Peyer's patch (tissue), 4 donors: ENCODE measurements around the gene STX3. TPM values are rescaled to one million over a fixed set of nuclear protein-coding genes. Genes with fewer than 3 reads are reported as not detected.
"Not testable (repeated sequence)": the region's sequence is repeated elsewhere in the genome, so short reads cannot be mapped to it uniquely, and the experiment has no call there.

Experiments
- DNase-seq, 3 donors: peaks; one replicate each; pipeline ENCODE4 v3.0.0-alpha.2; 2017 to 2019
- H3K27ac ChIP-seq, 4 donors: fragments of 200-600 bp; sonication (generic); one replicate each; pipeline ENCODE4 v1.5.1; 2016 to 2019
- H3K27me3 ChIP-seq, 2 donors: fragments of 200-600 bp; sonication (generic); one replicate each; pipeline ENCODE4 v1.5.1; 2019
- H3K36me3 ChIP-seq, 3 donors: fragments of 200-600 bp; sonication (generic); one replicate each; pipeline ENCODE4 v1.5.1; 2016 to 2019
- H3K4me1 ChIP-seq, 4 donors: fragments of 200-600 bp; sonication (generic); one replicate each; pipeline ENCODE4 v1.5.1; 2016 to 2019
- H3K4me3 ChIP-seq, 4 donors: fragments of 200-600 bp; sonication (generic); 1 replicate in 3 of 4; 2 replicates in 1 of 4; pipeline ENCODE4 v1.5.1; 2016 to 2019; ENCODE audit warnings: mild to moderate bottlenecking in 1 of 4
- H3K9me3 ChIP-seq, 4 donors: fragments of 200-600 bp; sonication (generic); one replicate each; pipeline ENCODE4 v1.5.1; 2016 to 2019; ENCODE audit warnings: mild to moderate bottlenecking in 1 of 4
- POLR2A ChIP-seq, 2 donors: fragments of 450-650 bp; IDR thresholded peaks; one replicate each; pipeline ENCODE4 v1.5.1; 2017; ENCODE audit warnings: antibody characterized with exemption in 2 of 2, mild to moderate bottlenecking in 2 of 2, moderate library complexity in 2 of 2
- total RNA-seq, 4 donors: library from RNA; depleted of rRNA; stranded (reverse); fragments of >200 nt; gene quantifications; one replicate each; pipeline ENCODE4 v1.1.0, GENCODE V29; 2016
- TF ChIP-seq, protein P1 (sequence below), 6 experiments: fragments of 450-650 bp in 4 of 6; fragments of 200-600 bp in 2 of 6; sonication (generic) in 1 of 6; IDR thresholded peaks; one replicate each; pipeline ENCODE4 v1.5.1; 2017 to 2019; ENCODE audit warnings: antibody characterized with exemption in 6 of 6, mild to moderate bottlenecking in 3 of 6, moderate library complexity in 1 of 6

Gene STX3
- total RNA-seq, 4 donors from 2014 or later: 77.7 to 167 (median 121) TPM

GRCh38 chr11:59782080-59782479 is 26.9 kb downstream of the STX3 start:
- peaks cover 0 to 35% (median 3%) of the 10 kb centered on the region in 4 donors for H3K4me1 ChIP-seq
- H3K36me3 ChIP-seq: peaks cover 0 to 8% (median 0%) of the 10 kb centered on the region in 3 donors
- no peaks in the 10 kb centered on the region for H3K9me3 ChIP-seq
- no peak overlapping the region for H3K4me3 ChIP-seq
- TF ChIP-seq, protein P1, sequence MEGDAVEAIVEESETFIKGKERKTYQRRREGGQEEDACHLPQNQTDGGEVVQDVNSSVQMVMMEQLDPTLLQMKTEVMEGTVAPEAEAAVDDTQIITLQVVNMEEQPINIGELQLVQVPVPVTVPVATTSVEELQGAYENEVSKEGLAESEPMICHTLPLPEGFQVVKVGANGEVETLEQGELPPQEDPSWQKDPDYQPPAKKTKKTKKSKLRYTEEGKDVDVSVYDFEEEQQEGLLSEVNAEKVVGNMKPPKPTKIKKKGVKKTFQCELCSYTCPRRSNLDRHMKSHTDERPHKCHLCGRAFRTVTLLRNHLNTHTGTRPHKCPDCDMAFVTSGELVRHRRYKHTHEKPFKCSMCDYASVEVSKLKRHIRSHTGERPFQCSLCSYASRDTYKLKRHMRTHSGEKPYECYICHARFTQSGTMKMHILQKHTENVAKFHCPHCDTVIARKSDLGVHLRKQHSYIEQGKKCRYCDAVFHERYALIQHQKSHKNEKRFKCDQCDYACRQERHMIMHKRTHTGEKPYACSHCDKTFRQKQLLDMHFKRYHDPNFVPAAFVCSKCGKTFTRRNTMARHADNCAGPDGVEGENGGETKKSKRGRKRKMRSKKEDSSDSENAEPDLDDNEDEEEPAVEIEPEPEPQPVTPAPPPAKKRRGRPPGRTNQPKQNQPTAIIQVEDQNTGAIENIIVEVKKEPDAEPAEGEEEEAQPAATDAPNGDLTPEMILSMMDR (IDR thresholded peaks at IDR 0.05): no peak
- no peak for TF ChIP-seq POLR2A (IDR thresholded peaks at IDR 0.05)
- H3K27me3 ChIP-seq: no peaks in the 10 kb centered on the region
- DNase-seq: no peak
- H3K27ac ChIP-seq: peak overlapping the region in 1 of 4 donors; percentile 28

- no peak overlapping the region for H3K27ac ChIP-seq
- no peaks in the 10 kb centered on the region for H3K9me3 ChIP-seq
- H3K4me1 ChIP-seq: peaks cover 0 to 21% (median 0%) of the 10 kb centered on the region in 4 donors
- TF ChIP-seq, protein P1 (IDR thresholded peaks at IDR 0.05): no peak
- TF ChIP-seq POLR2A (IDR thresholded peaks at IDR 0.05): no peak
- no peak overlapping the region for H3K4me3 ChIP-seq
- DNase-seq: no peak
- H3K36me3 ChIP-seq: peaks cover 0 to 15% (median 0%) of the 10 kb centered on the region in 3 donors
- no peaks in the 10 kb centered on the region for H3K27me3 ChIP-seq
Observed at GRCh38 chr11:59783632-59784090, 28.5 kb downstream of the STX3 start.

GRCh38 chr11:59784441-59784840 is 29.3 kb downstream of the STX3 start:
- H3K4me3 ChIP-seq, H3K27me3 ChIP-seq, H3K27ac ChIP-seq, H3K9me3 ChIP-seq, DNase-seq: not testable (repeated sequence)
- Histone ChIP-seq H3K36me3 (peaks cover 0 to 18% (median 0%) of the 10 kb centered on the region in 3 donors), H3K4me1 (peaks cover 0 to 13% (median 0%) of the 10 kb centered on the region in 4 donors)

DNA sequence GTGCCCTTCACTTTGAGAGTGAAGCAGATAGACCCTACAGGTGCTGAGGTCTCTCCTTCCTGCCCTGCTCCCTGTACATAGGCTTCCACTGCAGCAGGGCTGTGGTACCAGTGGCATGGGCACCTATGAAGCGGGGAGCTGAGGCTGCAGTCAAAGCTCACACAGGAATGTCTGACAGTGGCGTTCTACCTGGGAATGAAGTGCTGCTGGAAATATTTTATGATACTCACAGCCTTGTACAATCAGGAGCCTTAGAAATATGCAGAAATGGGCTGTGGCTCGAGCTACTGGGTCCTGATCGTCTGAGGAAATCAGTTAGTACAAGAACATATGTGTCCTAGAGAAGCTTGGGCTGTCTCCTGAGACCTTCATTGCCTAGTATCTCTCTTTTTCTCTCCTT is 30.6 kb downstream of the STX3 start:
- no peak for TF ChIP-seq POLR2A (IDR thresholded peaks at IDR 0.05)
- TF ChIP-seq, protein P1 (IDR thresholded peaks at IDR 0.05): no peak
- Histone ChIP-seq H3K9me3 (no peaks in the 10 kb centered on the region), H3K4me1 (peaks cover 0 to 11% (median 0%) of the 10 kb centered on the region in 4 donors), H3K4me3 (no peak overlapping the region), H3K27ac (peak overlapping the region in 1 of 4 donors; percentile 3), H3K27me3 (no peaks in the 10 kb centered on the region), H3K36me3 (peaks cover 0 to 27% (median 0%) of the 10 kb centered on the region in 3 donors)
- no peak for DNase-seq

DNA sequence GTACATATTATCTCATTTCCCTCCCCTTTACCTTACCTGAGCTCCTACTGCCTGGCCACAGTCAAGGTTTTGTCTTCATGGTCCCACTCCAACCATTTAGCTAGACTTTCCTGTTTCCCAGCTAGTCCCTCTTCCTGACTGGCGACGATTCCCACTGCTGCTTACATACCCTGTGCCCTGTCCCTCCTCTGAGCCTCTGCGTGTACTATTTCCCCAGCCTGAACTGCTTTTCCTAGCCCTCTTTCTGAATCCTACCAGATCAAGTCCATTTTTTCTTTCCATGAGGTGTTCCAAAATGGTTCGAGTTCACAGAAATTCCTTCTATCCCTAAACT is 32.0 kb downstream of the STX3 start:
- H3K4me1 ChIP-seq: peaks cover 0 to 11% (median 0%) of the 10 kb centered on the region in 4 donors
- peak in 1 of 2 donors; percentile 8 for TF ChIP-seq POLR2A (IDR thresholded peaks at IDR 0.05)
- TF ChIP-seq, protein P1 (IDR thresholded peaks at IDR 0.05): no peak
- DNase-seq: no peak
- no peak overlapping the region for H3K4me3 ChIP-seq
- no peaks in the 10 kb centered on the region for H3K27me3 ChIP-seq
- peak overlapping the region in 3 of 4 donors; percentile 37 to 75 (median 47) for H3K27ac ChIP-seq
- no peaks in the 10 kb centered on the region for H3K9me3 ChIP-seq
- H3K36me3 ChIP-seq: peaks cover 0 to 41% (median 0%) of the 10 kb centered on the region in 3 donors

DNA sequence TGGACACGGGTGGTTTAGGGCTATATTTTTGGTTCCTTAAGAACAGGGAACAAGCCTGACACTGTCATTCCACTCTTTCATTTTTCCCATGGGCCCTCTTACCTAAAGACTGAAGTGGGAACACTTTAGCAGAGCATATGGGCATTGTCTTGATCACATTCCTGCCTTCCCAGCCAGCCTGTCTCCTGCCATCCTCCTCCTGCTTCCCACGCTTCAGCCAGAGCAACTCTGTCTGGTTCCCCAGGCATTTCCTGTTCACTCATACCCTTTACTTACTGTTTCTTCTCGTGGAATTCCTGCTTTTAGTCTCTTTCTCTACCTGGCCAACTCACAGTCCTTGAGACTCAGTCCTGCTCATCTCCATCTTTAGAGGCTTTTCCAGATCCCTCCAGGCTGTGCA is 32.6 kb downstream of the STX3 start:
- DNase-seq: no peak
- H3K27ac ChIP-seq: no peak overlapping the region
- peaks cover 0 to 47% (median 0%) of the 10 kb centered on the region in 3 donors for H3K36me3 ChIP-seq
- H3K9me3 ChIP-seq: no peaks in the 10 kb centered on the region
- TF ChIP-seq, protein P1 (IDR thresholded peaks at IDR 0.05): no peak
- no peak for TF ChIP-seq POLR2A (IDR thresholded peaks at IDR 0.05)
- no peaks in the 10 kb centered on the region for H3K27me3 ChIP-seq
- peaks cover 0 to 11% (median 0%) of the 10 kb centered on the region in 4 donors for H3K4me1 ChIP-seq
- no peak overlapping the region for H3K4me3 ChIP-seq
